ENCODE data around the gene TMPRSS5. TPM values are rescaled to one million over a fixed set of nuclear protein-coding genes. Genes with fewer than 3 reads are reported as not detected.

The TMPRSS5 gene
- total RNA-seq, 3 donors from 2014 or later, result 0.30 to 0.55 (median 0.30) TPM

GRCh38 chr11:113667801-113668200 is 38.3 kb downstream of the TMPRSS5 start:
- Mint-ChIP-seq H3K9me3 (peaks cover 12% of the 10 kb centered on the region), H3K4me3 (no peak overlapping the region), H3K27me3 (ENCODE audit: low read depth) (peaks cover 8% of the 10 kb centered on the region), H3K36me3 (ENCODE audit: insufficient read depth) (no peaks in the 10 kb centered on the region), H3K4me1 (ENCODE audit: low read depth) (no peaks in the 10 kb centered on the region)
- DNase-seq, result no peak
- ATAC-seq, result no peak

DNA sequence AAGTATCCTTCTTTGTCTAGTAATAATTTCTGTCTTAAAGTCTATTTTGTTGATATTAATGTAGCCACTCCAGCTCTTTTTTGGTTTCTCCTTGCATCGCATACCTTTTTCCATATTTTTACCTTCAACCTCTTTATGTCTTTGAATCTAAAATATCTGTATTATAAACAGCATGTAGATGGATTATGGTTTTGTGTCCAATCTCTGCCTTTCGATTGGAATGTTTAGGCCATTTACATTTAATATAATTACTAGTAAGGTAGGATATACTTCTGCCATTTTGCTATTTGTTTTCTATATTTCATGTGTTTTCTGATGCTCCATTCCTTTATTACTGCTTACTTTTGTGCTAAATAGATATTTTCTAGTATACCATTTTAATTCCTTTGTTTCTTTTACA is 39.5 kb downstream of the TMPRSS5 start:
- H3K4me3 Mint-ChIP-seq, result no peak overlapping the region

DNA sequence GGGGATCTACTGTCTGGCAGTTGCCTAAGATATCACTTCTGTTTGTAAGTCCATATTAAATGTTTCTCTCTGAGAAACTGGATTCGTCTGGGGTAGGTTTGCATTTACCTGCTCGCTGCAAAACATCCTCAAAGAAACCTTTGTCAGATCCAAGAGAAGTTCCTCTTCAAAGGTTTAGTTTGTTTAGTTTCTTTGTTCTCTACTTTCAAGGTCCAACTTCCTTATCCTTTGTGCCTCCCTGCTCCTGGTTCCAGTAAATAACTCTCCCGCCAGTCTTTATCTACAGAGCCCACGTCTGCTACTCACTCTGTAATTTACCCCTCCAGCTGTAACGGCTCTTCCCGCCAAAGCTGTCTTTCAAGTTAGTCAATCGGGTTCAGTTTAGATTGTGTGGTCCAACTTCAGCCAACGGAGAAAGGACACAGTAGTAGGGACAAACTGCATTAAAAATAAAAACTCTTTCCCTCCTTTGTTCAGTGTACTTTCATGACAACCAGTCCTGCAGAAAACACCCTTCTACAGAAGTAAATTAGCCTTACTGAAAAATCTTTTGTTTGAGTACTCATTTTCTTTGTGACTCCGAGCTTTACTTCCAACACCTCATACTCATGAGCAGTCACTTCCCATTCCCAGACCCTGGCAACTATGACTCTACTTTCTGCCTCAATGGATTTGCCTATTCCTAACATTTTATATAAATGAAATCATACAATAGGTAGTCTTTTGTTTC is 41.0 kb downstream of the TMPRSS5 start:
- ATAC-seq, result no peak
- peaks cover 8% of the 10 kb centered on the region for H3K27me3 Mint-ChIP-seq (ENCODE audit: low read depth)
- H3K9me3 Mint-ChIP-seq, result peaks cover 12% of the 10 kb centered on the region
- no peaks in the 10 kb centered on the region for H3K36me3 Mint-ChIP-seq (ENCODE audit: insufficient read depth)
- no peak for DNase-seq
- H3K4me3 Mint-ChIP-seq, result no peak overlapping the region
- H3K4me1 Mint-ChIP-seq (ENCODE audit: low read depth), result no peaks in the 10 kb centered on the region

More for the DNA sequence above, 39.5 kb downstream of the TMPRSS5 start:
- no peaks in the 10 kb centered on the region for H3K36me3 Mint-ChIP-seq (ENCODE audit: insufficient read depth)
- peaks cover 12% of the 10 kb centered on the region for H3K9me3 Mint-ChIP-seq
- no peaks in the 10 kb centered on the region for H3K4me1 Mint-ChIP-seq (ENCODE audit: low read depth)
- no peak for ATAC-seq
- no peak for DNase-seq
- H3K27me3 Mint-ChIP-seq (ENCODE audit: low read depth), result peaks cover 8% of the 10 kb centered on the region

DNA sequence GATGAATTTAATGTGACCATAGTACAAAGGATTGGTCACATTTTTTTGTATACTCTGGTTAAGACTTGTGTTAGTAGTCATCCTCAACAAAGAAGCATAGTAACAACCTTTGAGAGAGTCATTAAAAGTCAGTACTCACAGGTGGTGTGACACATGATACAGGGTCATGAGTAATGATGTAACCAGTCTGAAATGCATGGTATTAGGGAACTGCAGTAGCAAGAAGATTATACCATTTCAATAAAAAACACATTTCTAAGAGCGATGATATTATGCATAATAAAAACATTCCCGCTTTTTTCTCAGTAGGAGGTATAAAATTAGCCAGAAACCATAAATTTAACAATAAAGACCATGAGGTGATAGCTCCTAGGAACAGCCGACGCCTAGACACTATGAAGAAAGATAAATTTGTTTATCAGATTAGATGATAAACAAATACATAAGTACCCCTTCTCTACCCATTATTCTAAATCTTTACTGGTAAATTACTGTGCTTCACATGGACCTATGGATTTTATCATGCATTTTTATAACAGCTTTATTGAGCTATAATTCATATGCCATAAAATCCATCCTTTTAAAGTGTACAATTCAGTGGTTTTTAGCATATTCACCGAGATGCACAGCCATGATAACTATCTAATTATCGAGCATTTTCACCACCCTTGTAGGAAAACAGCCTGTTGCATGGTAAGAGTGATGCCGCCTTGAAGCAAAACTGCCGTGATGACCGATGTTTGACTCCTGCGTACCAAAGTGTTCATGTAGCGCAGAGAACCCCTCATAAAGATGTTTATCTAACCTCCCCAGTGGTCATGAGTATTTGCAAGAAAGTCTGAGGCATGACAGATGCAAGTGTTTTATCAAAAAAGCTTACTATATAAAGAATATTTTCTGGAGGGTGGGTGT is 41.8 kb downstream of the TMPRSS5 start:
- H3K27me3 Mint-ChIP-seq (ENCODE audit: low read depth), result peaks cover 5% of the 10 kb centered on the region
- DNase-seq (no peak), ATAC-seq (no peak)
- H3K9me3 Mint-ChIP-seq, result peaks cover 12% of the 10 kb centered on the region
- H3K36me3 Mint-ChIP-seq (ENCODE audit: insufficient read depth), result no peaks in the 10 kb centered on the region
- H3K4me1 Mint-ChIP-seq (ENCODE audit: low read depth), result no peaks in the 10 kb centered on the region
- H3K4me3 Mint-ChIP-seq, result no peak overlapping the region

GRCh38 chr11:113663567-113663966 is 42.5 kb downstream of the TMPRSS5 start:
- no peak overlapping the region for H3K4me3 Mint-ChIP-seq
- no peak for ATAC-seq
- H3K9me3 Mint-ChIP-seq, result peaks cover 9% of the 10 kb centered on the region
- no peaks in the 10 kb centered on the region for H3K36me3 Mint-ChIP-seq (ENCODE audit: insufficient read depth)
- DNase-seq, result no peak
- H3K27me3 Mint-ChIP-seq (ENCODE audit: low read depth), result peaks cover 3% of the 10 kb centered on the region
- no peaks in the 10 kb centered on the region for H3K4me1 Mint-ChIP-seq (ENCODE audit: low read depth)

DNA sequence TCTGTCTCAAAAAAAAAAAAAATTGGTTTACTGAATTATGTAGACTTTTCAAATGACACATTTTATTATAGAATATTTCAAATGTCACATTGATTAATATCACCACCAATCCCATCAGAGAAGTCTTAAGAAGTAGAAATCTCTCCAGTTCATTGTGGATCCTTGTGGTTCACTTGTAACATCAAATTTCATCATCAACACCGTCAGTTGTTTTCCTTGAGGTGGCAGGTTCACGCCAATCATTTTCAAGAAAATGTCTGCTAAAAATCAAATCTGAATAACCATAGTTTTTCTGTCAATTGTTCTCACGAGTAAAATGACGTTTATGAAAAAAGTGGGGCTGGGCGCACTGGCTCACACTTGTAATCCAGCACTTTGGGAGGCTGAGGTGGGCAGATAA is 50.3 kb downstream of the TMPRSS5 start:
- DNase-seq, result no peak
- Mint-ChIP-seq H3K36me3 (ENCODE audit: insufficient read depth) (no peaks in the 10 kb centered on the region), H3K4me1 (ENCODE audit: low read depth) (no peaks in the 10 kb centered on the region), H3K27me3 (ENCODE audit: low read depth) (peaks cover 12% of the 10 kb centered on the region), H3K4me3 (no peak overlapping the region), H3K9me3 (peaks cover 5% of the 10 kb centered on the region)
- no peak for ATAC-seq

DNA sequence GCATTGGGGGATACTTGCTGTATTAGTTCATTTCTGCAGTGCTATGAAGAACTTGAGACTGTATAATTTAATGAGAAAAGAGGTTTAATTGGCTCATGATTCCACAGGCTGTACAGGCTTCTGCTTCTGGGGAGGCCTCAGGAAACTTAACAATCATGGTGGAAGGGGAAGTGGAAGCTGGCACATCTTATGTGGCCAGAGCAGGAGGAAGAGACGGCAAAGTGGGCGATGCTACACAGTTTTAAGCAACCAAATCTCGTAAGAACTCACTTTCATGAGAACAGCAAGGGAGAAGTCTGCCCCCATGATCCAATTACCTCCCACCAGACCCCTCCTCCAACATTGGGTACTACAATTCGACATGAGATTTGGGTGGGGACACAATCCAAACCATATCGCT is 55.1 kb downstream of the TMPRSS5 start:
- no peak for ATAC-seq
- H3K27me3 Mint-ChIP-seq (ENCODE audit: low read depth), result peaks cover 9% of the 10 kb centered on the region
- H3K4me3 Mint-ChIP-seq, result no peak overlapping the region
- no peak for DNase-seq
- H3K4me1 Mint-ChIP-seq (ENCODE audit: low read depth), result no peaks in the 10 kb centered on the region
- H3K9me3 Mint-ChIP-seq, result peaks cover 5% of the 10 kb centered on the region
- no peaks in the 10 kb centered on the region for H3K36me3 Mint-ChIP-seq (ENCODE audit: insufficient read depth)

DNA sequence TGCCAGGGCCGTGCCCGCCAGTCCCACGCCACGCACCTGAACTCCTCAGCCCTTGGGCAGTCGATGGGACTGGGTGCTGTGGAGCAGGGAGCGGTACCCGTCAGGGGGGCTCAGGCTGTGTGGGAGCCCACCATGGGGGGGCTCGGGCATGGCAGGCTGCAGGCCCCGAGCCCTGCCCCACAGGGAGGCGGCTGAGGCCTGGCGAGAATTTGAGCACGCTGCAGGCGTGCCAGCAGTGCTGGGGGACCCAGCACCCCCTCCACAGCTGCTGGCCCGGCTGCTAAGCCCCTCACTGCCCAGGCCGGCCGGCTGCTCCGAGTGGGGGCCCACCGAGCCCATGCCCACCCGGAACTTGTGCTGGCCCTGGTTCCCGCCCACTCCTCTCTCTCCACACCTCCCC is 56.8 kb downstream of the TMPRSS5 start:
- H3K4me3 Mint-ChIP-seq, result no peak overlapping the region
- H3K36me3 Mint-ChIP-seq (ENCODE audit: insufficient read depth), result no peaks in the 10 kb centered on the region
- peaks cover 8% of the 10 kb centered on the region for H3K27me3 Mint-ChIP-seq (ENCODE audit: low read depth)
- H3K9me3 Mint-ChIP-seq, result peaks cover 5% of the 10 kb centered on the region
- ATAC-seq (no peak), DNase-seq (no peak)
- no peaks in the 10 kb centered on the region for H3K4me1 Mint-ChIP-seq (ENCODE audit: low read depth)

- Mint-ChIP-seq H3K27me3 (ENCODE audit: low read depth) (peaks cover under 1% of the 10 kb centered on the region), H3K9me3 (no peaks in the 10 kb centered on the region), H3K36me3 (ENCODE audit: insufficient read depth) (no peaks in the 10 kb centered on the region), H3K4me3 (no peak overlapping the region), H3K4me1 (ENCODE audit: low read depth) (no peaks in the 10 kb centered on the region)
- no peak for ATAC-seq
- DNase-seq, result no peak
Measured at GRCh38 chr11:113647856-113648255, 58.3 kb downstream of the TMPRSS5 start.

GRCh38 chr11:113647108-113647507 is 59.0 kb downstream of the TMPRSS5 start:
- DNase-seq (no peak), ATAC-seq (no peak)
- no peaks in the 10 kb centered on the region for H3K36me3 Mint-ChIP-seq (ENCODE audit: insufficient read depth)
- no peak overlapping the region for H3K4me3 Mint-ChIP-seq
- no peaks in the 10 kb centered on the region for H3K27me3 Mint-ChIP-seq (ENCODE audit: low read depth)
- no peaks in the 10 kb centered on the region for H3K4me1 Mint-ChIP-seq (ENCODE audit: low read depth)
- no peaks in the 10 kb centered on the region for H3K9me3 Mint-ChIP-seq

DNA sequence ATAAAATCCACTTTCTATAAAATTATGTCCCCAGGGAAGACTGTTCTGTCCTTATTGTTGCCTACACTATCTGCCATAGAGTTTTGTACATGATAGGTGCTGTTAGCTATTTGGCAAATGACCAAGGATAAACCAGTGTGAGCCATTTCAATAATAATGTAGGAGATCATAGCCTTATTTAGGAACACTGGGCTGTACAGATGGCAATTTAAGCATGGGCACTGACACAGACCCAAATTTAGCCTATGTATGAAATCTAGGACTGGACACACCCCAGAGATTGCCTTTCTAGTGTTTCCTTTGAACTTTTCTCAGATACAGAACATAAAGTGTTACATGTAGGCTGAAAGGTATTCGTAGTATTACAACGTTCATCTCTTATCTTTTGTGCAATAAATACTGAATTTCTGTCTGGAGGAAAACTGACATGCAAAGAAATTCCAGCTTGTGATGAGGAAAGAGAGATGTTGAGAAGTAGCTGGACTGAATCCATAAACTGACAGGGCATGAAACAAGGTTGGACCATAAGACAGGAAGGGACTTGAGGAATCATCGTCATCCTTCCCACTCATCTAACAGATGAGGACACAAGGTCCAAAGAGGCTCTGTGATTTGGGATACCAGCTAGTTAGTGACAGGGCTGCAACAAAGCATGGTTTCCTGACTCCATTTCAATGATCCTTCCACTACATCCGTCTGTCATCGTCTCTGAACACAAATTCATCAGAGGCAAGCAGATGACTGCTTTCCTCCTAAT is 60.3 kb downstream of the TMPRSS5 start:
- H3K9me3 Mint-ChIP-seq, result no peaks in the 10 kb centered on the region
- H3K27me3 Mint-ChIP-seq (ENCODE audit: low read depth), result peaks cover 4% of the 10 kb centered on the region
- no peak for DNase-seq
- no peaks in the 10 kb centered on the region for H3K36me3 Mint-ChIP-seq (ENCODE audit: insufficient read depth)
- H3K4me1 Mint-ChIP-seq (ENCODE audit: low read depth), result no peaks in the 10 kb centered on the region
- no peak overlapping the region for H3K4me3 Mint-ChIP-seq
- no peak for ATAC-seq

GRCh38 chr11:113644605-113645004 is 61.5 kb downstream of the TMPRSS5 start:
- no peak for ATAC-seq
- Mint-ChIP-seq H3K4me3 (no peak overlapping the region), H3K4me1 (ENCODE audit: low read depth) (no peaks in the 10 kb centered on the region), H3K36me3 (ENCODE audit: insufficient read depth) (no peaks in the 10 kb centered on the region), H3K9me3 (no peaks in the 10 kb centered on the region), H3K27me3 (ENCODE audit: low read depth) (peaks cover 4% of the 10 kb centered on the region)
- no peak for DNase-seq

DNA sequence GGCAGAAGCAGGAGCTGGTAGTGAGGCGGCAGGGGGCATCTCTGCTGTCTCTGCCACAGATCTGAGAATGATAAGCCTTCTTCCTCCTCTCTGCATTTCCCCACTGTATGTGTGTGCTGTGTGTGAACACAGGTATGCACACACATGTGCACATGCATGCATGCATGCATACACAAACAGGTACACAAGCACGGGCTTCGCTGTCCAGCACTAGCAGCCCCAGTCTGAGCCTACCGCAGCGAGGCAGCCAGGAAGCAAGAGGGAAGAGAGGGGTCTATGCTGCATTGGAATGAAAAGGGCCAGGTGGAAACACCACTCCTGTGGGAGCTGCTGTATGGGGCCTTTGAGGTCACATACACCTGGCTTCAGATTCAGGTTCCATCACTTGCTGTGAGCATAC is 62.4 kb downstream of the TMPRSS5 start:
- Mint-ChIP-seq H3K9me3 (no peaks in the 10 kb centered on the region), H3K4me3 (no peak overlapping the region), H3K36me3 (ENCODE audit: insufficient read depth) (no peaks in the 10 kb centered on the region), H3K27me3 (ENCODE audit: low read depth) (peaks cover 4% of the 10 kb centered on the region), H3K4me1 (ENCODE audit: low read depth) (no peaks in the 10 kb centered on the region)
- ATAC-seq, result no peak
- no peak for DNase-seq

DNA sequence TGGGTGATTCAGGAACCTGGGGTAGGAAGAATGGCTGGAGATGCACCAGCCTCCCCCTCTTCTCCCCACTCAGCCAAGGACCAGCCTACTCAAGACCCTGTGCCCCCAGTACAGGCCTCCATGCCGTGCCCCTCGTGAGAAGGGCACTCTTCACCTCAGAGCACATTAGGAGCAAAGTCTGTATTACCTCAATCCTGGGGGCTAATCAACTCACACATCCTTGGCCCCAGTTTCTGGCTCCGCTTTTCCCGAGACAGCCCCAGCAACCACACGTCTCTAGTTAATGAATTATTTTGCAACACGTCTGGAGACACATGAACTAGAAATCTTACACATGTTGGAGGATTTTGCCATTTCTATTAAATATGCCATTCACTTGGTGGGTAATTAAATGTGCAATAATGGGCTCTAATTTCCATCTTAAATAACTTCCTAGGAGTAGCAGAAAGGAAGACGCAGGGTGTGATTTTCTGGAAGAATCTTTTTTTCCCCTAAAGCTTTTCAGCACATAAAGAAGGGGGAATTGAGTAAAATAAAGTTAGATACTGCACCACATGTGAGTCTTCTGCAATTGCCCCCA is 63.0 kb downstream of the TMPRSS5 start:
- H3K4me1 Mint-ChIP-seq (ENCODE audit: low read depth), result no peaks in the 10 kb centered on the region
- ATAC-seq, result no peak
- H3K4me3 Mint-ChIP-seq, result no peak overlapping the region
- H3K36me3 Mint-ChIP-seq (ENCODE audit: insufficient read depth), result no peaks in the 10 kb centered on the region
- DNase-seq, result no peak
- H3K9me3 Mint-ChIP-seq, result no peaks in the 10 kb centered on the region
- H3K27me3 Mint-ChIP-seq (ENCODE audit: low read depth), result peaks cover 4% of the 10 kb centered on the region

All from activated T-cell treated with anti-CD3 and anti-CD28 coated beads, Interleukin-2, amount 50 U/mL, for 4 hours (primary cell).